Prostate gland (tissue), 2 donors: ENCODE data around the gene TRAF2.

Experiments
- CTCF ChIP-seq, 4 experiments: fragments of 200-600 bp in 2 of 4; fragments of 450-650 bp in 2 of 4; sonication (generic) in 2 of 4; IDR thresholded peaks; 1 replicate in 3 of 4; 2 replicates in 1 of 4; pipeline ENCODE4 v1.5.1; 2016 to 2019; ENCODE audit warnings: antibody characterized with exemption in 4 of 4, mild to moderate bottlenecking in 2 of 4, moderate library complexity in 2 of 4
- POLR2A ChIP-seq: fragments of 450-650 bp; IDR thresholded peaks from one replicate; pipeline ENCODE4 v1.6.1; 2016; ENCODE audit warnings: antibody characterized with exemption, mild to moderate bottlenecking

DNA sequence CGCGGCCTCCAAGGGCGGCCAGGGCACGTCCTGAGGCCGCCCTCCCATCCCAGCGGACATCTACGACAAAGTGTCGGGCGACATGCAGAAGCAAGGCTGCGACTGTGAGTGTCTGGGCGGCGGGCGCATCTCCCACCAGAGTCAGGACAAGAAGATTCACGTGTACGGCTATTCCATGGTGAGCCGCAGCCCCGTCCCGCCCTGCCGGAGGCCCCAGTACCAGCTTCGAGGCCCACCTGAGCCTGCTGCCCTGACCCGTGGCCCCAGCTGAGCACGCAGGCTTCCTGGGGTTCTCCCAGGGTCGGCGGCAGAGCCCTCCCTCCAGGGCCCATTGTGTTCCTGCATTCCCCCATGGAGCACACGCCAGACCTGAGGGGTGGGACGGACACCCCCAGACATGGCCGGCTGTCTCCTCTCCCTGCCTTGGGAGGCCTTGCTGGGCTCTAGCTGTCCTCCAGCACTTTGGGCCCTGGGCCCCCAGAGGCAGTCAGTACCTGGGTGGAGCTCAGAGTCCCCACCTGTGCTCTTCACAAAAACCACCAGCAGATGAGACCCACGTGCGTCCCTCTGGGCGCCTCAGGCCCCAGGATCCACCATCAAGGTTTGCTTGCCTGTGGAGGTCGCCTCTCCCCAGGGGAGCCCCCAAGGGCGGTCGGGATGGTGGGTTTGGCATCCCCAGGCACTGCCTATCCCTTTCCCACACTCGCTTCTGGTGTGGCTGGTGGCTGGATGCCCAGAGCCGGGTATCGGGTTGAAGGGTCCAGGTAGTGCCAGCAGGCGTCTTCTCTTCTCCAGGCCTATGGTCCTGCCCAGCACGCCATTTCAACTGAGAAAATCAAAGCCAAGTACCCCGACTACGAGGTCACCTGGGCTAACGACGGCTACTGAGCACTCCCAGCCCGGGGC lies 36.1 kb upstream of the TRAF2 start:
- TF ChIP-seq CTCF (IDR thresholded peaks at IDR 0.05): no peak
- TF ChIP-seq POLR2A: no peak
